ENCODE measurements around the gene LY6G6F.

- TF ChIP-seq CTCF (IDR thresholded peaks at IDR 0.05; ENCODE audit: low read length) (no peak), EZH2 (IDR thresholded peaks at IDR 0.05; ENCODE audit: borderline replicate concordance, low read length) (no peak)
Measured at GRCh38 chr6:31718265-31718664, 11.6 kb downstream of the LY6G6F start.

Data from OCI-LY1 (cell line).